Neuronal stem cell (in vitro differentiated cells): ENCODE measurements around the gene SWSAP1.
A peak's percentile ranks its signal among the peaks of the same experiment; 100 is the strongest.
"Not testable (repeated sequence)": the region's sequence is repeated elsewhere in the genome, so short reads cannot be mapped to it uniquely, and the experiment has no call there.

Source experiments
- DNase-seq: peaks from one replicate; pipeline ENCODE4 v3.0.0-alpha.2; 2013; ENCODE audit warnings: low spot score
- H2AFZ ChIP-seq: one replicate; pipeline ENCODE4 v1.6.1; 2013; ENCODE audit warnings: mild to moderate bottlenecking, low read length, inconsistent platforms
- H2AK5ac ChIP-seq: 2 replicates; pipeline ENCODE4 v1.6.1; 2013; ENCODE audit warnings: low read depth, mild to moderate bottlenecking, inconsistent platforms, low read length, moderate library complexity, mixed read lengths
- H2BK120ac ChIP-seq: 2 replicates; pipeline ENCODE4 v1.6.1; 2013; ENCODE audit warnings: low read depth, mild to moderate bottlenecking, inconsistent platforms, low read length, moderate library complexity, mixed read lengths
- H2BK12ac ChIP-seq: one replicate; pipeline ENCODE4 v1.6.1; 2013; ENCODE audit warnings: low read length, inconsistent platforms
- H2BK15ac ChIP-seq: 2 replicates; pipeline ENCODE4 v1.6.1; 2013; ENCODE audit warnings: mild to moderate bottlenecking, low read length, inconsistent platforms, mixed read lengths
- H2BK5ac ChIP-seq: one replicate; pipeline ENCODE4 v1.6.1; 2013; ENCODE audit warnings: inconsistent platforms, mild to moderate bottlenecking, low read length, moderate library complexity
- H3K14ac ChIP-seq: one replicate; pipeline ENCODE4 v1.6.1; 2013; ENCODE audit warnings: low read length, inconsistent platforms
- H3K18ac ChIP-seq: 2 replicates; pipeline ENCODE4 v1.6.1; 2013; ENCODE audit warnings: low read length, inconsistent platforms
- H3K23ac ChIP-seq: 2 replicates; pipeline ENCODE4 v1.6.1; 2013; ENCODE audit warnings: low read depth, mild to moderate bottlenecking, mixed read lengths, low read length, inconsistent platforms; ENCODE audit not compliant: poor library complexity
- H3K27ac ChIP-seq: replicated peaks from 3 replicates; pipeline ENCODE4 v1.5.1; 2013; ENCODE audit warnings: low read length, inconsistent platforms
- H3K27me3 ChIP-seq, 3 experiments: 2 replicates each; pipeline ENCODE4 v1.6.1; 2013; ENCODE audit warnings: low read length in 3 of 3, mild to moderate bottlenecking in 2 of 3, inconsistent platforms in 1 of 3, low read depth in 1 of 3, mixed read lengths in 1 of 3, moderate library complexity in 1 of 3; ENCODE audit not compliant: control insufficient read depth in 3 of 3, insufficient read depth in 3 of 3
- H3K36me3 ChIP-seq, 2 donors: replicated peaks in 1 of 2; 2 replicates each; pipeline ENCODE4 v1.6.1; 2013; ENCODE audit warnings: low read length in 2 of 2; ENCODE audit not compliant: control insufficient read depth in 2 of 2, insufficient read depth in 2 of 2
- H3K4ac ChIP-seq: 2 replicates; pipeline ENCODE4 v1.6.1; 2013; ENCODE audit warnings: inconsistent platforms, mild to moderate bottlenecking, low read length, moderate library complexity
- H3K4me1 ChIP-seq, 2 donors: 1 replicate in 1 of 2; 2 replicates in 1 of 2; pipeline ENCODE4 v1.6.1; 2013; ENCODE audit warnings: low read length in 2 of 2, low read depth in 1 of 2; ENCODE audit not compliant: control insufficient read depth in 2 of 2, insufficient read depth in 1 of 2
- H3K4me2 ChIP-seq: one replicate; pipeline ENCODE4 v1.6.1; 2013; ENCODE audit warnings: mild to moderate bottlenecking, low read length, inconsistent platforms; ENCODE audit not compliant: insufficient read depth, poor library complexity, severe bottlenecking
- H3K4me3 ChIP-seq, 2 donors: 2 replicates each; pipeline ENCODE4 v1.5.1; 2013; ENCODE audit warnings: low read length in 2 of 2, mild to moderate bottlenecking in 2 of 2, inconsistent platforms in 1 of 2, moderate library complexity in 1 of 2
- H3K79me1 ChIP-seq: one replicate; pipeline ENCODE4 v1.6.1; 2013; ENCODE audit warnings: low read depth, mild to moderate bottlenecking, inconsistent platforms, low read length, moderate library complexity
- H3K9ac ChIP-seq: one replicate; pipeline ENCODE4 v1.6.1; 2013; ENCODE audit warnings: mild to moderate bottlenecking, low read depth, low read length, inconsistent platforms; ENCODE audit not compliant: poor library complexity
- H3K9me3 ChIP-seq, 2 donors: replicated peaks in 1 of 2; 2 replicates each; pipeline versions ENCODE3 to v1.6.1; 2013; ENCODE audit warnings: low read length in 2 of 2, mild to moderate bottlenecking in 2 of 2, inconsistent platforms in 1 of 2, low read depth in 1 of 2, mixed read lengths in 1 of 2, moderate library complexity in 1 of 2; ENCODE audit not compliant: control insufficient read depth in 2 of 2, insufficient read depth in 1 of 2
- H4K8ac ChIP-seq: one replicate; pipeline ENCODE4 v1.6.1; 2013; ENCODE audit warnings: low read depth, mild to moderate bottlenecking, inconsistent platforms, low read length, moderate library complexity
- H4K91ac ChIP-seq: one replicate; pipeline ENCODE4 v1.6.1; 2013; ENCODE audit warnings: low read length, low read depth, mild to moderate bottlenecking, inconsistent platforms; ENCODE audit not compliant: poor library complexity
- WGBS, 2 donors: extraction: QIAGEN DNeasy Blood & Tissue Kit; methylation state at CpG; one replicate each; pipeline ENCODE4 v1.1.7; 2013; ENCODE audit warnings: missing lambda C conversion rate in 2 of 2, mixed read lengths in 1 of 2; ENCODE audit not compliant: insufficient read length in 2 of 2, insufficient replicate concordance in 1 of 2; ENCODE audit errors: extremely low coverage in 2 of 2; 5-methylcytosine and 5-hydroxymethylcytosine counted together

SWSAP1 gene

DNA sequence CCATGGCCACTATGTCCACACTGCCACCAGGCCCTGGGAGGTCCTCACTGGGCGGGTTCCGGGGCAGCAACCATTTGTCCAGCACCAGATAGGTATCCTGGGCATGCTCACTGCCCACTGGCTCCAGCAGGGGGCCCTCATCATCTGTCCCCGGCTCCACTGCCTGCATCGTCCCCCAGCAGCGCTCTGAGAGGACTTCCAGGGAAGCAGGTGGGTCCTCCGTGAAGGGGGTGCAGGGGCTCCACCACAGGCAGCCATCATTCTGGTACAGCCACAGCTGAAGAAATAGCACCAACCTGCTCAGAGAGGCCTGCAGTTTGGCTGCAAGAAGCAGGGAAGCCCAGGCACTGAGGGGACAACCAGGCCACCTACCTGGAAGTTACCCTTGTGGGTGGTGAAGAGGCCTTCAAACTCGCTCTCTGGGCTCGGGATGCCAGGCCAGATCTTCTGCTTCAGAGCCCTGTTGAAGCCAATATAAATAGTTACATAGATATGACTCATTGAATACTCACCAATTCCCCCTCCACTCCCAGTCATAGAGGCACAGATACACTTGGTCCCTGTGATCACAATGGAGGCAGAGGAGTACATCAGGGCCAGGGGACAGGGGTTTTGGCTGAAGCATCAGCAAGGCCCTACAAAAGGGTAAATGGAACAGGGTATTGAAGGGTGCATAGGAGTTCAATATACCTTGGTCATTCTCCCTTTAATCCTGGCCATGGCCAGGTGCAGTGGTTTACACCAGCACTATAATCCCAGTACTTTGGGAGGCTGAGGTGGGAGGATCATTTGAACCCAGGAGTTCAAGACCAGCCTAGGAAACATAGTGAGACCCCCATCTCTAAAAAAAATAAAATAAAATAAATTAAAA, 4.1 kb downstream of the SWSAP1 start:
- no peak overlapping the region for H2BK5ac ChIP-seq
- DNase-seq, result peak; percentile 39
- no peak overlapping the region for H2BK12ac ChIP-seq
- H3K4ac ChIP-seq, result no peak overlapping the region
- peaks cover 0 to 1% of the 10 kb centered on the region in 2 donors for H3K9me3 ChIP-seq
- no peak overlapping the region for H3K4me3 ChIP-seq
- H3K18ac ChIP-seq, result peak overlapping the region; percentile 27
- H3K4me1 ChIP-seq, result peaks cover 21 to 24% of the 10 kb centered on the region in 2 donors
- WGBS, 2 donors, result no CpG with 5 or more reads among the region's 8 CpGs
- peak overlapping the region; percentile 68 for H2BK15ac ChIP-seq
- H4K91ac ChIP-seq, result no peak overlapping the region
- no peak overlapping the region for H2AFZ ChIP-seq
- peak overlapping the region; percentile 25 for H3K23ac ChIP-seq
- peaks cover 8 to 17% (median 8%) of the 10 kb centered on the region in 3 experiments for H3K27me3 ChIP-seq
- H2BK120ac ChIP-seq, result no peak overlapping the region
- H3K36me3 ChIP-seq, result peaks cover 0 to 15% of the 10 kb centered on the region in 2 donors
- no peak overlapping the region for H3K27ac ChIP-seq
- peak overlapping the region; percentile 78 for H2AK5ac ChIP-seq
- H3K14ac ChIP-seq, result peak overlapping the region; percentile 75
- peaks cover 3% of the 10 kb centered on the region for H3K79me1 ChIP-seq
- no peak overlapping the region for H3K4me2 ChIP-seq
- no peak overlapping the region for H3K9ac ChIP-seq
- H4K8ac ChIP-seq, result no peak overlapping the region

DNA sequence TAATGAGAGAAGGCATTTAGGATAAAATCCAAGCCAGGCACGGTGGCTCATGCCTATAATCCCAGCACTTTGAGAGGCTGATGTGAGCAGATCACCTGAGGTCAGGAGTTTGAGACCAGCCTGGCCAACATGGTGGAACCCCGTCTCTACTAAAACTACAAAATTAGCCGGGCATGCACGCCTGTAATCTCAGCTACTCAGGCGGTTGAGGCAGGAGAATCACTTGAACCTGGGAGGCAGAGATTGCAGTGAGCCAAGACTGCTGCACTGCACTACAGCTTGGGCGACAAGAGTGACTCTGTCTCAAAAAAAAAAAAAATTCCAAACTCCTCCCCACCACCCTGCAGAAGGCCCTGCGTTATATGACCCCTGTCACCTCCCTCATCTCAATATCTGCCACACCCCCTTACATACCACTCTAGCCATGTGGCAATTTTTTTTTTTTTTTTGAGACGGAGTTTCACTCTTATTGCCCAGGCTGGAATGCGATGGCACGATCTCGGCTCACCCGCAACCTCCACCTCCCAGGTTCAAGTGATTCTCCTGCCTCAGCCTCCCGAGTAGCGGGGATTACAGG, 4.9 kb downstream of the SWSAP1 start:
- no CpG with 5 or more reads among the region's 14 CpGs for WGBS, 2 donors
- peaks cover 0 to 15% of the 10 kb centered on the region in 2 donors for H3K36me3 ChIP-seq
- not testable (repeated sequence) for H4K91ac ChIP-seq

DNA sequence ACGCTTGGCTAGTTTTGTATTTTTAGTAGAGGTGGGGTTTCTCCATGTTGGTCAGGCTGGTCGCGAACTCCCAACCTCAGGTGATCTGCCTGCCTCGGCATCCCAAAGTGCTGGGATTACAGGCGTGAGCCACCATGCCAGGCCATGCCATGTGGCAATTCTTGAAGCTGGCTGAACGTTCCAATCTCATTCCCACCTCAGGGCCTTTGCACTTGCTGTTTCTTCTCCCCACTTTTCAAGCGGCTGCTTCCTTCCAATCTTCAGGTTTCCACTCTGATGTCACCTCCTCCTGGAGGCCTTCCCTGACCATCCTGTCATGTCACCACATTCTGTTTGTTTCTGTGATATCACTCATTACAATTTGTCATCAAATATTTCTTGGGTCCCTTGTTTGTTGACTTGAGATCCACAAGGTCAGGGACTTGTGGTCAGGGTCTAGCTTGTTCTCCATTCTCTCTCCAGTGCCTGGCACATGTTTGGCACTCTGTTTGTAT, 5.4 kb downstream of the SWSAP1 start:
- no peak overlapping the region for H3K18ac ChIP-seq
- H2BK5ac ChIP-seq, result no peak overlapping the region
- peak overlapping the region; percentile 89 for H3K4me2 ChIP-seq
- no CpG with 5 or more reads among the region's 7 CpGs for WGBS, 2 donors
- H3K9ac ChIP-seq, result no peak overlapping the region
- H3K27me3 ChIP-seq, result peaks cover 8 to 22% (median 8%) of the 10 kb centered on the region in 3 experiments
- no peak for DNase-seq
- H3K9me3 ChIP-seq, result peaks cover 0 to 1% of the 10 kb centered on the region in 2 donors
- peaks cover 3% of the 10 kb centered on the region for H3K79me1 ChIP-seq
- H2BK12ac ChIP-seq, result no peak overlapping the region
- no peak overlapping the region for H4K8ac ChIP-seq
- H3K4me1 ChIP-seq, result peaks cover 14 to 20% of the 10 kb centered on the region in 2 donors
- H2AFZ ChIP-seq, result no peak overlapping the region
- no peak overlapping the region for H4K91ac ChIP-seq
- peaks cover 0 to 15% of the 10 kb centered on the region in 2 donors for H3K36me3 ChIP-seq
- no peak overlapping the region for H2AK5ac ChIP-seq
- H3K23ac ChIP-seq, result no peak overlapping the region
- no peak overlapping the region for H3K4me3 ChIP-seq
- no peak overlapping the region for H2BK15ac ChIP-seq
- H2BK120ac ChIP-seq, result no peak overlapping the region
- no peak overlapping the region for H3K14ac ChIP-seq
- no peak overlapping the region for H3K27ac ChIP-seq
- no peak overlapping the region for H3K4ac ChIP-seq

More for the DNA sequence above, 4.9 kb downstream of the SWSAP1 start:
- H3K27ac ChIP-seq, H2AK5ac ChIP-seq, H2BK120ac ChIP-seq, DNase-seq, H3K4me3 ChIP-seq, H2BK15ac ChIP-seq, H3K9me3 ChIP-seq, H3K4ac ChIP-seq, H3K14ac ChIP-seq, H2BK12ac ChIP-seq, H2BK5ac ChIP-seq, H3K9ac ChIP-seq, H3K4me2 ChIP-seq, H3K79me1 ChIP-seq, H3K18ac ChIP-seq, H4K8ac ChIP-seq, H2AFZ ChIP-seq, H3K23ac ChIP-seq: not testable (repeated sequence)
- Histone ChIP-seq H3K4me1 (peaks cover 14 to 19% of the 10 kb centered on the region in 2 donors), H3K27me3 (peaks cover 8 to 22% (median 8%) of the 10 kb centered on the region in 3 experiments)
